ENCODE data around the gene RNU7-1.

RNU7-1 gene

GRCh38 chr12:6960593-6961277 is 17.1 kb downstream of the RNU7-1 start:
- Histone ChIP-seq H3K9me3 (ENCODE audit: control insufficient read depth, low read length) (no peaks in the 10 kb centered on the region), H3K4me3 (ENCODE audit: insufficient read depth, low read depth, low read length, poor library complexity, severe bottlenecking) (peak overlapping the region; percentile 12), H3K27ac (ENCODE audit: insufficient read depth, low read length, poor library complexity, severe bottlenecking) (peak overlapping the region; percentile 96), H3K27me3 (replicated peaks; ENCODE audit: control insufficient read depth, insufficient read depth, low read length, poor library complexity, severe bottlenecking) (no peaks in the 10 kb centered on the region), H3K4me1 (ENCODE audit: control insufficient read depth, insufficient read depth, low read length, poor library complexity, severe bottlenecking) (peaks cover 82% of the 10 kb centered on the region), H3K36me3 (ENCODE audit: control insufficient read depth, insufficient read depth, low read length) (peaks cover 38% of the 10 kb centered on the region)
- no peak for DNase-seq

- Histone ChIP-seq H3K4me3 (ENCODE audit: insufficient read depth, low read depth, low read length, poor library complexity, severe bottlenecking) (peak overlapping the region; percentile 12), H3K4me1 (ENCODE audit: control insufficient read depth, insufficient read depth, low read length, poor library complexity, severe bottlenecking) (peaks cover 76% of the 10 kb centered on the region), H3K27me3 (replicated peaks; ENCODE audit: control insufficient read depth, insufficient read depth, low read length, poor library complexity, severe bottlenecking) (no peaks in the 10 kb centered on the region), H3K9me3 (ENCODE audit: control insufficient read depth, low read length) (no peaks in the 10 kb centered on the region), H3K36me3 (ENCODE audit: control insufficient read depth, insufficient read depth, low read length) (peaks cover 38% of the 10 kb centered on the region), H3K27ac (ENCODE audit: insufficient read depth, low read length, poor library complexity, severe bottlenecking) (peak overlapping the region; percentile 96)
- peak; percentile 88 to 89 (median 89) for DNase-seq
Measured at GRCh38 chr12:6961278-6961694, 17.7 kb downstream of the RNU7-1 start.

GRCh38 chr12:6961695-6962284 is 18.2 kb downstream of the RNU7-1 start:
- DNase-seq, result peak in 1 of 3 donors; percentile 53
- peaks cover 38% of the 10 kb centered on the region for H3K36me3 ChIP-seq (ENCODE audit: control insufficient read depth, insufficient read depth, low read length)
- H3K4me3 ChIP-seq (ENCODE audit: insufficient read depth, low read depth, low read length, poor library complexity, severe bottlenecking), result no peak overlapping the region
- H3K4me1 ChIP-seq (ENCODE audit: control insufficient read depth, insufficient read depth, low read length, poor library complexity, severe bottlenecking), result peaks cover 71% of the 10 kb centered on the region
- H3K27me3 ChIP-seq (replicated peaks; ENCODE audit: control insufficient read depth, insufficient read depth, low read length, poor library complexity, severe bottlenecking), result no peaks in the 10 kb centered on the region
- peak overlapping the region; percentile 96 for H3K27ac ChIP-seq (ENCODE audit: insufficient read depth, low read length, poor library complexity, severe bottlenecking)
- H3K9me3 ChIP-seq (ENCODE audit: control insufficient read depth, low read length), result no peaks in the 10 kb centered on the region

GRCh38 chr12:6962285-6963015 is 18.8 kb downstream of the RNU7-1 start:
- H3K9me3 ChIP-seq (ENCODE audit: control insufficient read depth, low read length), result no peaks in the 10 kb centered on the region
- H3K27ac ChIP-seq (ENCODE audit: insufficient read depth, low read length, poor library complexity, severe bottlenecking), result peak overlapping the region; percentile 96
- peaks cover 40% of the 10 kb centered on the region for H3K36me3 ChIP-seq (ENCODE audit: control insufficient read depth, insufficient read depth, low read length)
- no peaks in the 10 kb centered on the region for H3K27me3 ChIP-seq (replicated peaks; ENCODE audit: control insufficient read depth, insufficient read depth, low read length, poor library complexity, severe bottlenecking)
- H3K4me3 ChIP-seq (ENCODE audit: insufficient read depth, low read depth, low read length, poor library complexity, severe bottlenecking), result no peak overlapping the region
- H3K4me1 ChIP-seq (ENCODE audit: control insufficient read depth, insufficient read depth, low read length, poor library complexity, severe bottlenecking), result peaks cover 65% of the 10 kb centered on the region
- no peak for DNase-seq

GRCh38 chr12:6963016-6963731 is 19.6 kb downstream of the RNU7-1 start:
- Histone ChIP-seq H3K27me3 (replicated peaks; ENCODE audit: control insufficient read depth, insufficient read depth, low read length, poor library complexity, severe bottlenecking) (no peaks in the 10 kb centered on the region), H3K9me3 (ENCODE audit: control insufficient read depth, low read length) (no peaks in the 10 kb centered on the region), H3K4me1 (ENCODE audit: control insufficient read depth, insufficient read depth, low read length, poor library complexity, severe bottlenecking) (peaks cover 57% of the 10 kb centered on the region), H3K27ac (ENCODE audit: insufficient read depth, low read length, poor library complexity, severe bottlenecking) (peak overlapping the region; percentile 96), H3K36me3 (ENCODE audit: control insufficient read depth, insufficient read depth, low read length) (peaks cover 41% of the 10 kb centered on the region), H3K4me3 (ENCODE audit: insufficient read depth, low read depth, low read length, poor library complexity, severe bottlenecking) (no peak overlapping the region)
- no peak for DNase-seq

- H3K9me3 ChIP-seq (ENCODE audit: control insufficient read depth, low read length), result no peaks in the 10 kb centered on the region
- peak overlapping the region; percentile 30 for H3K27ac ChIP-seq (ENCODE audit: insufficient read depth, low read length, poor library complexity, severe bottlenecking)
- DNase-seq, result no peak
- H3K27me3 ChIP-seq (replicated peaks; ENCODE audit: control insufficient read depth, insufficient read depth, low read length, poor library complexity, severe bottlenecking), result no peaks in the 10 kb centered on the region
- H3K4me1 ChIP-seq (ENCODE audit: control insufficient read depth, insufficient read depth, low read length, poor library complexity, severe bottlenecking), result peaks cover 50% of the 10 kb centered on the region
- H3K4me3 ChIP-seq (ENCODE audit: insufficient read depth, low read depth, low read length, poor library complexity, severe bottlenecking), result no peak overlapping the region
- H3K36me3 ChIP-seq (ENCODE audit: control insufficient read depth, insufficient read depth, low read length), result peaks cover 45% of the 10 kb centered on the region
Measured at GRCh38 chr12:6963791-6964413, 20.3 kb downstream of the RNU7-1 start.

- H3K4me1 ChIP-seq (ENCODE audit: control insufficient read depth, insufficient read depth, low read length, poor library complexity, severe bottlenecking), result peaks cover 44% of the 10 kb centered on the region
- peaks cover 46% of the 10 kb centered on the region for H3K36me3 ChIP-seq (ENCODE audit: control insufficient read depth, insufficient read depth, low read length)
- H3K27me3 ChIP-seq (replicated peaks; ENCODE audit: control insufficient read depth, insufficient read depth, low read length, poor library complexity, severe bottlenecking), result no peaks in the 10 kb centered on the region
- H3K9me3 ChIP-seq (ENCODE audit: control insufficient read depth, low read length), result no peaks in the 10 kb centered on the region
- no peak for DNase-seq
- no peak overlapping the region for H3K4me3 ChIP-seq (ENCODE audit: insufficient read depth, low read depth, low read length, poor library complexity, severe bottlenecking)
- peak overlapping the region; percentile 68 for H3K27ac ChIP-seq (ENCODE audit: insufficient read depth, low read length, poor library complexity, severe bottlenecking)
Measured at GRCh38 chr12:6964605-6965025, 21.0 kb downstream of the RNU7-1 start.

- Histone ChIP-seq H3K27me3 (replicated peaks; ENCODE audit: control insufficient read depth, insufficient read depth, low read length, poor library complexity, severe bottlenecking) (no peaks in the 10 kb centered on the region), H3K36me3 (ENCODE audit: control insufficient read depth, insufficient read depth, low read length) (peaks cover 43% of the 10 kb centered on the region), H3K9me3 (ENCODE audit: control insufficient read depth, low read length) (no peaks in the 10 kb centered on the region), H3K4me1 (ENCODE audit: control insufficient read depth, insufficient read depth, low read length, poor library complexity, severe bottlenecking) (peaks cover 43% of the 10 kb centered on the region), H3K4me3 (ENCODE audit: insufficient read depth, low read depth, low read length, poor library complexity, severe bottlenecking) (no peak overlapping the region), H3K27ac (ENCODE audit: insufficient read depth, low read length, poor library complexity, severe bottlenecking) (peak overlapping the region; percentile 68)
- DNase-seq, result peak; percentile 68 to 80 (median 78)
Measured at GRCh38 chr12:6965026-6965661, 21.5 kb downstream of the RNU7-1 start.

- Histone ChIP-seq H3K27ac (ENCODE audit: insufficient read depth, low read length, poor library complexity, severe bottlenecking) (peak overlapping the region; percentile 68), H3K36me3 (ENCODE audit: control insufficient read depth, insufficient read depth, low read length) (peaks cover 39% of the 10 kb centered on the region), H3K4me3 (ENCODE audit: insufficient read depth, low read depth, low read length, poor library complexity, severe bottlenecking) (no peak overlapping the region), H3K27me3 (replicated peaks; ENCODE audit: control insufficient read depth, insufficient read depth, low read length, poor library complexity, severe bottlenecking) (no peaks in the 10 kb centered on the region), H3K4me1 (ENCODE audit: control insufficient read depth, insufficient read depth, low read length, poor library complexity, severe bottlenecking) (peaks cover 38% of the 10 kb centered on the region), H3K9me3 (ENCODE audit: control insufficient read depth, low read length) (no peaks in the 10 kb centered on the region)
- DNase-seq, result no peak
Measured at GRCh38 chr12:6965714-6966113, 22.1 kb downstream of the RNU7-1 start.
